GM23338 (cell line): ENCODE data around the gene SORCS3.

ENCODE experiments used
- CREB1 ChIP-seq: fragments of 250-450 bp; sonication (Bioruptor Pico); IDR thresholded peaks from 2 replicates; pipeline ENCODE4 v1.5.0; 2020; ENCODE audit warnings: low read depth, mild to moderate bottlenecking, moderate library complexity
- EZH2phosphoT487 ChIP-seq: fragments of 200-600 bp; sonication (generic); IDR thresholded peaks from one replicate; pipeline ENCODE4 v1.8.1; 2018; ENCODE audit warnings: antibody characterized with exemption; ENCODE audit not compliant: unreplicated experiment
- POLR2AphosphoS5 ChIP-seq: IDR thresholded peaks from 2 replicates; pipeline ENCODE4 v1.6.1; 2016; ENCODE audit warnings: antibody characterized with exemption, low read depth
- TF ChIP-seq, protein P1 (sequence below), 2 experiments: fragments of 200-600 bp in 1 of 2; sonication (generic) in 1 of 2; conservative IDR thresholded peaks; 2 replicates each; pipeline versions ENCODE4 v1.5.1 to v1.6.1; 2016 to 2017; ENCODE audit warnings: antibody characterized with exemption in 2 of 2, low read depth in 2 of 2, mild to moderate bottlenecking in 2 of 2, moderate library complexity in 1 of 2

DNA sequence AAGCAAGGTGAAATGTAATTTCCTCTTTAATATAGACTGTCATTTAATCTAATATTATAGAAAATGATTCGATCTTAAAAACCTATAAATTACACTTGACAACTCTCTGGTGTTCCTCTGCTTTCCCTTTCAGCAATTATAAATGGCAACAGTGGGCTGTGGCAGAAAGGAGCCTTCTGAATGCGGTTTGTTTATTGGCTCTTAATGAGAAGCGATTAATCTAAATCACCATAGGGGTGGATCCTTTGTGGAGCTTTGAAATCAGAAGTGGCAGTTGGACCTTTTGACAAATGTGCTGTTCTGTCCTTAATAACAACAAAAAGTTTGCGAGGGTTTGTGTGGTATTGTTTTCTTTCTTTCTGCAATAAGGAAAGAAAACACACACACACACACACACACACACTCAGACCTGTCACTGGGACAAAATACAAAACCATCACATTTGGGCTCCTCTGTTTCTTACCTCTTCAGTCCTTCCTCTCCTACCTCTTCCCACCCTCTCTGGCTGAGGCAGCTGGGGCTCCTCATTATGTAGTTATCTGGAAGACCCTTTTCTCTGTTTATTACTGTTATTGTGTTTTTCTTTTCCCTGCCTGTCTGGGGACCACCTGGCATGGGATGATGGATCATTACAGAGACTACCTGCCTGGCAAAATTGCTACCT lies 316.2 kb downstream of the SORCS3 start:
- TF ChIP-seq, protein P1, sequence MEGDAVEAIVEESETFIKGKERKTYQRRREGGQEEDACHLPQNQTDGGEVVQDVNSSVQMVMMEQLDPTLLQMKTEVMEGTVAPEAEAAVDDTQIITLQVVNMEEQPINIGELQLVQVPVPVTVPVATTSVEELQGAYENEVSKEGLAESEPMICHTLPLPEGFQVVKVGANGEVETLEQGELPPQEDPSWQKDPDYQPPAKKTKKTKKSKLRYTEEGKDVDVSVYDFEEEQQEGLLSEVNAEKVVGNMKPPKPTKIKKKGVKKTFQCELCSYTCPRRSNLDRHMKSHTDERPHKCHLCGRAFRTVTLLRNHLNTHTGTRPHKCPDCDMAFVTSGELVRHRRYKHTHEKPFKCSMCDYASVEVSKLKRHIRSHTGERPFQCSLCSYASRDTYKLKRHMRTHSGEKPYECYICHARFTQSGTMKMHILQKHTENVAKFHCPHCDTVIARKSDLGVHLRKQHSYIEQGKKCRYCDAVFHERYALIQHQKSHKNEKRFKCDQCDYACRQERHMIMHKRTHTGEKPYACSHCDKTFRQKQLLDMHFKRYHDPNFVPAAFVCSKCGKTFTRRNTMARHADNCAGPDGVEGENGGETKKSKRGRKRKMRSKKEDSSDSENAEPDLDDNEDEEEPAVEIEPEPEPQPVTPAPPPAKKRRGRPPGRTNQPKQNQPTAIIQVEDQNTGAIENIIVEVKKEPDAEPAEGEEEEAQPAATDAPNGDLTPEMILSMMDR (conservative IDR thresholded peaks at IDR 0.05; ENCODE audit: low read depth in 2 of 2) = no peak
- TF ChIP-seq EZH2phosphoT487 (no peak), CREB1 (CRISPR knock-in tag) (no peak), POLR2AphosphoS5 (no peak)
